ENCODE measurements around the gene PDAP1.
"Not testable (repeated sequence)": the region's sequence is repeated elsewhere in the genome, so short reads cannot be mapped to it uniquely, and the experiment has no call there.

PDAP1 gene

DNA sequence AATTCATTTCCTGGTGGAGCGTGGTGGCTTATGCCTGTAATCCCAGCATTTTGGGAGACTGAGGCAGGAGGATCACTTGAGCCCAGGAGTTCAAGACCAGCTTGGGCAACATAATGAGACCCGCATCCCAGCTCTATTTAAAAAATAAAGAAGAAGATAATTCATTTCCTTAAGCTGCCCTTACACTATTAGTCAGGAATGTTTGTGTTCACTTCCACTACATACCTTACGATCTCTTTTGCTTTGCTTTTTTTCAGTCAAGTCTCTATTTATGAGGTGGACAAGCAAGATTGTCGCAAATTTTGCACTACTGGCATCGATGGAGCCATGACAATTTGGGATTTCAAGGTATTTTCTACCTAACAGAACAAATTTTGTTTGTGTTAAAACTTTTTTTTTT is 45.1 kb downstream of the PDAP1 start:
- Histone ChIP-seq H3K4me3 (ENCODE audit: low read depth, low read length) (no peak overlapping the region), H3K27me3 (replicated peaks) (no peaks in the 10 kb centered on the region), H3K27ac (peak overlapping the region; percentile 69), H3K36me3 (replicated peaks) (peaks cover 70% of the 10 kb centered on the region)
- no peak for DNase-seq
- TF ChIP-seq, protein P1, sequence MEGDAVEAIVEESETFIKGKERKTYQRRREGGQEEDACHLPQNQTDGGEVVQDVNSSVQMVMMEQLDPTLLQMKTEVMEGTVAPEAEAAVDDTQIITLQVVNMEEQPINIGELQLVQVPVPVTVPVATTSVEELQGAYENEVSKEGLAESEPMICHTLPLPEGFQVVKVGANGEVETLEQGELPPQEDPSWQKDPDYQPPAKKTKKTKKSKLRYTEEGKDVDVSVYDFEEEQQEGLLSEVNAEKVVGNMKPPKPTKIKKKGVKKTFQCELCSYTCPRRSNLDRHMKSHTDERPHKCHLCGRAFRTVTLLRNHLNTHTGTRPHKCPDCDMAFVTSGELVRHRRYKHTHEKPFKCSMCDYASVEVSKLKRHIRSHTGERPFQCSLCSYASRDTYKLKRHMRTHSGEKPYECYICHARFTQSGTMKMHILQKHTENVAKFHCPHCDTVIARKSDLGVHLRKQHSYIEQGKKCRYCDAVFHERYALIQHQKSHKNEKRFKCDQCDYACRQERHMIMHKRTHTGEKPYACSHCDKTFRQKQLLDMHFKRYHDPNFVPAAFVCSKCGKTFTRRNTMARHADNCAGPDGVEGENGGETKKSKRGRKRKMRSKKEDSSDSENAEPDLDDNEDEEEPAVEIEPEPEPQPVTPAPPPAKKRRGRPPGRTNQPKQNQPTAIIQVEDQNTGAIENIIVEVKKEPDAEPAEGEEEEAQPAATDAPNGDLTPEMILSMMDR (IDR thresholded peaks at IDR 0.05; ENCODE audit: low read depth, low read length, missing control alignments), result no peak
- in situ Hi-C loops (cut with HindIII; ENCODE audit: low pct_ligation_motif_present, low sequenced_read_pairs), result no loop called here

DNA sequence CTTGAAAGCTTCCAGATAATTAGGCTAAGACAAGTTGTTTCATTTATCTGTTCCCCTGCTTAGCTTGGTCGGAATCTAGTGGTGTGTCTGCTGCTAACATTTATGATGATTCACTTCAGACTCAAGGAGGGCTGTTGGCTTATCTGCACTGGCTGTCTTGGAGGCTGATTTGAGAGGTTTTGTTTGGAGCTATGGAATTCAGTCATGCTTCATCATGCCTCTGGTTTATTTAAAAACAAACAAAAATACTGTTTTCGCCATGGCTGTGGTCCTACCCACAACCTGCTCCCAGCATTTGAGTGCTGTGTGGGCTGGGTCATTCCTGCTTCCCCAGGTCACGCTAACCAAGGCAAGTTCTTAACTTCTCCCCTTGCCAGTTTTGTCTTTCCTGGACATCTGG is 45.6 kb downstream of the PDAP1 start:
- in situ Hi-C loops (cut with HindIII; ENCODE audit: low pct_ligation_motif_present, low sequenced_read_pairs), result no loop called here
- Histone ChIP-seq H3K4me3 (ENCODE audit: low read depth, low read length) (no peak overlapping the region), H3K27me3 (replicated peaks) (no peaks in the 10 kb centered on the region), H3K36me3 (replicated peaks) (peaks cover 75% of the 10 kb centered on the region), H3K27ac (peak overlapping the region; percentile 69)
- DNase-seq, result peak; percentile 84
- TF ChIP-seq, protein P1 (IDR thresholded peaks at IDR 0.05; ENCODE audit: low read depth, low read length, missing control alignments), result no peak

DNA sequence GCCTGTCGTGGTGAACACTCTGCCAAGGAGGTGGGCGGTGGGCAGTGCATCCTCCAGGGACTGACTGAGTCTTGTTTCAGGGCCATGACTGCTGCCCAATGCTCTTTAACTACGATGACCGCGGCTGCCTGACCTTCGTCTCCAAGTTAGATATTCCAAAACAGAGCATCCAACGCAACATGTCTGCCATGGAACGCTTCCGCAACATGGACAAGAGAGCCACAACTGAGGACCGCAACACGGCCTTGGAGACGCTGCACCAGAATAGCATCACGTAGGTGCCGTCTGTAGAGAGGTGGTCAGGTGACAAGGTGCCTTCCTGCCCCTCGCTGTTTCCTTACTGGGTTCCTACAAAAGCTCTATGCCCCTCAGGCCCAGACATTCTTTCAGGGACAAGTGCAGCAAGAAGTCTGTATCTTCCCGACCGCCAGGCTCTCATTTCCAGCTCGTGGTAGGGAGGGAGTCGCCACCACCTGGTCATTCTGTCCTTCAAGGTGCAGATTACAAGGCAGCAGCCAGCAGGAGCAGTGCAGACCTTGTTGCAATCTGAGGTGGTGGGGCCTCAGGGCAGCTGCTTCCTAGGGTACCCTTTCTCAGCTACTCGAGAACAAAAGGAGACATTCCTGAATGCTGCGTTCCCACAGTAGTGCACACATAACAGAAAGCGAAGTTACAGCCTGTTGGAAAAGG is 48.8 kb downstream of the PDAP1 start:
- TF ChIP-seq, protein P1 (IDR thresholded peaks at IDR 0.05; ENCODE audit: low read depth, low read length, missing control alignments), result no peak
- Histone ChIP-seq H3K27me3 (replicated peaks) (no peaks in the 10 kb centered on the region), H3K4me3 (ENCODE audit: low read depth, low read length) (no peak overlapping the region), H3K27ac (no peak overlapping the region), H3K36me3 (replicated peaks) (peaks cover 80% of the 10 kb centered on the region)
- in situ Hi-C loops (cut with HindIII; ENCODE audit: low pct_ligation_motif_present, low sequenced_read_pairs), result no loop called here
- no peak for DNase-seq

DNA sequence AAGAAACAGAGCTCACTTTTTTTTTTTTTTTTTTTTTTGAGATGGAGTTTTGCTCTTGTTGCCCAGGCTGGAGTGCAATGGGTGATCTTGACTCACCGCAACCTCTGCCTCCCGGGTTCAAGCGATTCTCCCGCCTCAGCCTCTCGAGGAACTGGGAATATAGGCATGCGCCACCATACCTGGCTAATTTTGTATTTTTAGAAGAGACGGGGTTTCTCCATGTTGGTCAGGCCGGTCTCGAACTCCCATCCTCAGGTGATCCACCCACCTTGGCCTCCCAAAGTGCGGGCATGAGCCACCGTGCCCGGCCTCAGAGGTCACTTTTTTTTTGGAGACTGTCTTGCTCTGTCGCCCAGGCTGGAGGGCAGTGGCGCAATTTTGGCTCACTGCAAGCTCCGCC is 49.9 kb downstream of the PDAP1 start:
- peaks cover 80% of the 10 kb centered on the region for H3K36me3 ChIP-seq (replicated peaks)

DNA sequence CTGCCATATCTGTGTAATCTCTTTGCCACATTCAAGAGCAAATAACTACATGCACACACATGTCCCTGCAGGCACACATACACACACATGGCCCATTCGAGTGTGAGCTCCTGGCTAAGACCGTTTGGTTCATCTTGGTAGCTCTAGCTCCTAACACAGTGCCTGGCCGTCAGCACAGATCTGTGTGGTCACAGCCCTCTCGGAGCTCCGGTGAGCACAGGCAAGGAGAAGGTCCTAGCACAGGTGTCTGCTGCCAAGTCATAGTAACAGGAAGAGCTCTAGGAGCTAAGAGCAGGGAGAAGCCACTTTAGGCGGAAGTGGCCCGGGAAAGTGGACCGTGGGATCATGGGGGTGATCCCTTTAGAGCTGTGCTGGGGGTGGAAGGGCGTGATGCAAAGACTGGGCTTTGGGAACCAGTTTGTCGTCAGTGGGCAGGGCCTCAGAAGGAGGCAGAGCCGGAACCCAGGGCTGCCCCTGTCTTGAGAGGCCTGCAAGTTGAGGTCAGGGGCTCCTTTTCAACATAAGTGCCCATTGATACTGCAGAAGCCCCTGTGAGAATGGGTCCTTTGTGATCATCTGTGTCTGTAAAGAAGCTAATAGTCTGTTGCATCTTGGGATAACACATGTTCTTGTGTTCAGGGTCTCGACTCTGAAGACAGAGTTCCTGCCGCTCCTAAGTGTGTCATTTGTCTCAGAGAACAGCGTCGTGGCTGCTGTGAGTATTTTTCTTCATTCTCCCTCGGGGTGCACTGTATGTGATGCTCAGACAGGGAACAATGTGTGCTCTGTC is 50.5 kb downstream of the PDAP1 start:
- H3K36me3 ChIP-seq (replicated peaks), result peaks cover 76% of the 10 kb centered on the region
- no peak overlapping the region for H3K27ac ChIP-seq
- TF ChIP-seq, protein P1 (IDR thresholded peaks at IDR 0.05; ENCODE audit: low read depth, low read length, missing control alignments), result no peak
- no peak for DNase-seq
- in situ Hi-C loops (cut with HindIII; ENCODE audit: low pct_ligation_motif_present, low sequenced_read_pairs), result no loop called here
- no peak overlapping the region for H3K4me3 ChIP-seq (ENCODE audit: low read depth, low read length)
- H3K27me3 ChIP-seq (replicated peaks), result no peaks in the 10 kb centered on the region

More for the DNA sequence above, 49.9 kb downstream of the PDAP1 start:
- H3K27me3 ChIP-seq (replicated peaks); H3K4me3 ChIP-seq (ENCODE audit: low read depth, low read length); in situ Hi-C loops (cut with HindIII; ENCODE audit: low pct_ligation_motif_present, low sequenced_read_pairs); DNase-seq; H3K27ac ChIP-seq: not testable (repeated sequence)

DNA sequence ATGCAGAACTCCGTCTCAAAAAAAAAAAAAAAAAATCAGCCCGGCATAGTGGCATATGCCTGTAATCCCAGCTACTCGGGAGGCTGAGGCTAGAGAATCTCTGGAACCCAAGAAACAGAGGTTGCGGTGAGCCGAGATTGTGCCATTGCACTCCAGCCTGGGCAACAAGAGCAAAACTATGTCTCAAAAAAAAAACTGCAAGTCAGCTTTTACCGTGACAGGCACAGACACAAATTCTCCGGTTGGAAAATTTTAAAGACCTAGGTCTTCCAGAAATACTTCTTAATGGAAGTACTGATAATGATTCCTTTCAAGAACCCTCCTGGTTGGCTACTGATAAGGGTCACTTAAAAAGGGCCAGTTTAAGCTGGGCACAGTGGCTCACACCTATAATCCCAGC is 53.3 kb downstream of the PDAP1 start:
- in situ Hi-C loops (cut with HindIII; ENCODE audit: low pct_ligation_motif_present, low sequenced_read_pairs), result no loop called here
- DNase-seq, result no peak
- no peak overlapping the region for H3K4me3 ChIP-seq (ENCODE audit: low read depth, low read length)
- H3K36me3 ChIP-seq (replicated peaks), result peaks cover 82% of the 10 kb centered on the region
- TF ChIP-seq, protein P1 (IDR thresholded peaks at IDR 0.05; ENCODE audit: low read depth, low read length, missing control alignments), result no peak
- no peak overlapping the region for H3K27ac ChIP-seq
- no peaks in the 10 kb centered on the region for H3K27me3 ChIP-seq (replicated peaks)

Data from brain microvascular endothelial cell (primary cell).